ENCODE data around the gene DNAAF2.

DNA sequence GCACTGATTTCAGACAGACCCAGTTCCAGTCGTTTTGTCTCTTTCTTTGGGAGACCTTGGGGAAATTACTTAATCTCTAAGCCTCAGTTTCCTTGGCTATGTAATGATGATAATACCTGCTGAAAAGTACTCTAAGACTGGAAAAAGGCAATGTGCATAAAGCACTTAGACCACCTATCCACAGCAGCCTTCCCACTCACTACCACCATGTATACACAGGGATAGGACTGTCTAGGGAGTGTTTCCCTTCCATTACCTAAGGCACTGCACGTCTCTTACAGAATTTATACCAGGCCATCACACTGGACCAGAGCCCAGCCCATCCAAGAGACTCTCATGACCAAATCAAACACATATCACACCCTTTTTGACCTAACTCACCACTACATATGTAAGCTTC, 55.2 kb downstream of the DNAAF2 start:
- TF ChIP-seq MAX (IDR thresholded peaks at IDR 0.05; ENCODE audit: low read depth, low read length) (no peak), POLR2A (IDR thresholded peaks at IDR 0.05; ENCODE audit: extremely low read depth, insufficient read length) (no peak)
